Activated CD8-positive, alpha-beta T cell treated with anti-CD3 and anti-CD28 coated beads, Interleukin-2, amount 10 ng/mL, durations not matched to agents 7 days and 5 days (primary cell): ENCODE data around the gene ZCCHC9. TPM values are rescaled to one million over a fixed set of nuclear protein-coding genes. Genes with fewer than 3 reads are reported as not detected.
"Not testable (repeated sequence)": the region's sequence is repeated elsewhere in the genome, so short reads cannot be mapped to it uniquely, and the experiment has no call there.

ENCODE experiments used
- ATAC-seq: fragments of 150-1000 bp; cut with Tn5 transposase; one replicate; pipeline ENCODE4 v1.10.0; 2021; ENCODE audit warnings: moderate library complexity
- CTCF ChIA-PET: fragments of 350-600 bp; sonication (Branson Sonifier 250); formaldehyde crosslinking; loops from one replicate; lab custom pipeline; 2021; ENCODE audit warnings: antibody characterized with exemption; lab: Charles Lee
- POLR2A ChIA-PET: fragments of 350-600 bp; sonication (Branson Sonifier 250); formaldehyde crosslinking; loops from one replicate; lab custom pipeline; 2021; ENCODE audit warnings: antibody characterized with exemption; lab: Charles Lee
- DNase-seq: peaks from one replicate; pipeline ENCODE4 v3.0.0-alpha.2; 2020
- H3K27ac Mint-ChIP-seq: one replicate; pipeline ENCODE4 v1.8.0; 2021; ENCODE audit warnings: mild to moderate bottlenecking, mixed read lengths
- H3K27me3 Mint-ChIP-seq: one replicate; pipeline ENCODE4 v1.8.0; 2021; ENCODE audit warnings: low read depth, mixed read lengths
- H3K36me3 Mint-ChIP-seq: one replicate; pipeline ENCODE4 v1.8.0; 2021; ENCODE audit warnings: low read depth, mixed read lengths
- H3K4me1 Mint-ChIP-seq: one replicate; pipeline ENCODE4 v1.8.0; 2021; ENCODE audit warnings: low read depth, mixed read lengths
- H3K4me3 Mint-ChIP-seq: one replicate; pipeline ENCODE4 v1.8.0; 2021; ENCODE audit warnings: mild to moderate bottlenecking, mixed read lengths
- H3K9me3 Mint-ChIP-seq: one replicate; pipeline ENCODE4 v1.8.0; 2022; ENCODE audit warnings: mixed read lengths; ENCODE audit not compliant: insufficient read depth
- total RNA-seq, 2 experiments: library from RNA; stranded (reverse); gene quantifications; one replicate each; pipeline ENCODE4 v1.2.3, GENCODE V29; 2021

The ZCCHC9 gene
- total RNA-seq, 2 experiments from 2014 or later = 29.9 to 33.2 TPM

DNA sequence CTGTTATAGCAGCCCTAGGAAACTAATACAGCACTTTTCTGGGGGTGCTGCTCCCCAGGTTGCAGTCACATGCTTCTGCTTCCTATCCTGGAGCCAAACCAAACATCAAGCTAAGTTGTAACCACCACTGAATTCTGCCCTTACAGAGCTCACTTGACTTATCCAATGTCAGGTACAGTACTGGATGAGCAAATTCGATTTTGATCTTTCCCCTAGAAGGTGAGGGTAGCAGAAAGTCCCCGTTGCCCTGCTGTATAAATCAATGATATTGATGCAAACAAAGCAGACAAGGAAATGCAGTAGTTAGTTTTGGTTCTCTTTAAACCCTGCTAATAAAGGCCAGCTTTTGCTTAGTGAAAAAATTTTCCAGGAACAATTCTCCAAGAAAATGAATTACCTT lies 36.4 kb downstream of the ZCCHC9 start:
- peaks cover 2% of the 10 kb centered on the region for H3K4me1 Mint-ChIP-seq
- ATAC-seq (no peak), DNase-seq (no peak)
- ChIA-PET CTCF (no interaction called here), POLR2A (no interaction called here)
- no peak overlapping the region for H3K27ac Mint-ChIP-seq
- H3K4me3 Mint-ChIP-seq = no peak overlapping the region
- peaks cover 5% of the 10 kb centered on the region for H3K9me3 Mint-ChIP-seq
- no peaks in the 10 kb centered on the region for H3K27me3 Mint-ChIP-seq
- no peaks in the 10 kb centered on the region for H3K36me3 Mint-ChIP-seq

DNA sequence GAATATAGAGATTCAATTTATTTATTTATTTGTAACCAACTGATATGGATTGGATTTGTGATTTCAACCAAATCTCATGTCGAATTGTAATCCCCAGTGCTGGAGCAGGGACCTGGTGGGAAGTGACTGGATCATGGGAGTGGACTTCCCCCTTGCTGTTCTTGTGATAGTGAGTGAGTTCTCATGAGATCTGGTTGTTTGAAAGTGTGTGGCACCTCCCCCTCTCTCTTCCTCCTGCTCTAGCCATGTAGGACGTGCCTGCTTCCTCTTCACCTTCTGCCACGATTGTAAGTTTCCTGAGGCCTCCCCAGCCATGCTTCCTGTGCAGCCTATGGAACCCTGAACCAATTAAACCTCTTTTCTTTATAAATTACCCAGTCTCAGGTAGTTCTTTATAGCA lies 36.8 kb downstream of the ZCCHC9 start:
- ATAC-seq, H3K27ac Mint-ChIP-seq, H3K4me1 Mint-ChIP-seq, DNase-seq, H3K36me3 Mint-ChIP-seq, POLR2A ChIA-PET, H3K4me3 Mint-ChIP-seq, CTCF ChIA-PET, H3K27me3 Mint-ChIP-seq, H3K9me3 Mint-ChIP-seq: not testable (repeated sequence)

DNA sequence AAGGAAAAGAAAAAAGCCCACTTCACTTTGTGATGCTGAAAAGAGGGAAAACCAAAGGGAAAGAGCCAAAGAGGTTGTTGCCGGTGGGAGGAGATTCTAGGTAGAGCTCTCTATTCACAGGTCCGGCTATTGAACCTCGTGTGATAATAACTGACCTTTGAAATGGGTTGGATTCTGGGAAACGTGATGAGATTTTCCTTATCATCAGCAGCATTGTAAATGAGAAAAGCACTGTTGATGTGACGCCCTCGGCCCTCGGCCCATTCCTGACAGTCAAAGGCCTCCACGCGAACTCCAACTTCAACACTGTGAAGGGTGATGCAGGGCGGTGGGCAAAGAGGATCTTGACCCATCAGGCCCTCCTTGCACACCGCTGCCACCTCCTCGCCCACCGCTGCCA lies 43.3 kb downstream of the ZCCHC9 start:
- ChIA-PET CTCF (no interaction called here), POLR2A (no interaction called here)
- no peaks in the 10 kb centered on the region for H3K9me3 Mint-ChIP-seq
- no peaks in the 10 kb centered on the region for H3K27me3 Mint-ChIP-seq
- H3K36me3 Mint-ChIP-seq = no peaks in the 10 kb centered on the region
- H3K27ac Mint-ChIP-seq = no peak overlapping the region
- ATAC-seq (no peak), DNase-seq (no peak)
- no peaks in the 10 kb centered on the region for H3K4me1 Mint-ChIP-seq
- no peak overlapping the region for H3K4me3 Mint-ChIP-seq

DNA sequence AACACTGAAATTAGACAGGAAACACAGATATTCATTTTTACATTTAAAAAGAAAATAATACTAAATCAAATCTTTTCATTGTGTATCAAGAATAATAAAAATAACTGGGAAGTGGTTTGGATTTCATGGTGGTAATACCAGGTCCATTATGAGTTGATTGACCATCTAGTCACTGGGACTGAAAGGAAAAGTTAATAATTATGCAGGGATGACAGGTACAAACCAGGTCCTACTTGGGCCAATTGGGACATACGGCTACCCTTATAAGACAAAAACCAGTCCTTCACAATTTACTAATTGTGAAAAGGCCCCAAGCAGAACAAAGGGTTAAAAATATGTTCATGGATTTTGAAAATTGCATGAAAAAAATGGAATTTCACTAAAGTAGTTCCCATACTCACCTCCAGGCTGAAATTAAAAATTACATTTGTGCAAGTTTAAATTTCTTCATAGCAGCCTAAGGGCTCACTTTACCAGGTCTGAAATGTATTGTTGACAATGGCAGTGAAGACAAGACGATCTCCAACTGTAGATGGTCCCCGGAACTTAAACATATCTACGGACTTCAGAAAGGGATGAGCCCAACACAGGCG lies 44.1 kb downstream of the ZCCHC9 start:
- H3K27ac Mint-ChIP-seq = no peak overlapping the region
- CTCF ChIA-PET = no interaction called here

DNA sequence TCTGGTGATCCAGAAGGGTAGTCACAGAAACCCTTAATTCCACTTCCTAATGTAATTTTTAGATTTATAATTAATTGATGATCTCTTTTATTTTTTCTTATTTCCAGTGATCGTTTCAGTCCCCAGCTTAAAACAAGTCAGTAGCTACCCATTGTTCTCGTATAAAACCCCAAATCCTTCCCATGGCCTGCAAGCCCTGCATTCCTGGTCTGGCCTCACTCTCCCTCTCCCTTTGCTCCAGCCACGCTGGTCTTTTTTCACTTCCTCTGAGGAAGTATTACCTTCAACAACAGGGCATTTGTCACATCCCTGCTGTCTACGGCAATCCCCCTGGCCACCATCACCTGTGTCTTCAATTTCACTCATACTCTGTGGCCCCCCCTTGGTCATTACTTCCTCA lies 47.8 kb downstream of the ZCCHC9 start:
- H3K27ac Mint-ChIP-seq = no peak overlapping the region
- peaks cover 9% of the 10 kb centered on the region for H3K27me3 Mint-ChIP-seq
- no peaks in the 10 kb centered on the region for H3K9me3 Mint-ChIP-seq
- no peak overlapping the region for H3K4me3 Mint-ChIP-seq
- DNase-seq = no peak
- no peak for ATAC-seq
- H3K4me1 Mint-ChIP-seq = no peaks in the 10 kb centered on the region
- ChIA-PET CTCF (no interaction called here), POLR2A (no interaction called here)
- H3K36me3 Mint-ChIP-seq = no peaks in the 10 kb centered on the region

More for the DNA sequence above, 44.1 kb downstream of the ZCCHC9 start:
- Mint-ChIP-seq H3K4me1 (no peaks in the 10 kb centered on the region), H3K9me3 (no peaks in the 10 kb centered on the region), H3K36me3 (no peaks in the 10 kb centered on the region), H3K4me3 (no peak overlapping the region), H3K27me3 (no peaks in the 10 kb centered on the region)
- DNase-seq = no peak
- no peak for ATAC-seq
- POLR2A ChIA-PET = no interaction called here

DNA sequence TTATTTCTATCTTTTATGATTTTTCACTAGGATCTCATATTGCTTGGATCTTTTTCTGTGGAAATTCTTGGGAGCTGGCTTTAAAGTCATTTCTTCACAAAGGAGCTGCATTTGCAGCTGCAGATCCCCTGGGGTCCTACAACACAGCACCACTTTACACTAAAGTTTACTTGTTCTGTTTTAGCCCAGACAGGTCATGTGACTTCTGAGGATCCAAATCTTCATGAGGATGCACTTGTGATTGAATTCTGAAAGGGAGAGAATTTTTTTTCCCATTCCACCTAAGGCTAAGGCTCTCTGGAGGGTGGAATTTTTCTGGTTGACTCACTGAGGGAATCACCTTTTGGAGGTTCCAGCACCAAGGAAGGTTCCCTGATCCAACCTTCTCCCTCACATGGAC lies 49.1 kb downstream of the ZCCHC9 start:
- Mint-ChIP-seq H3K4me3 (no peak overlapping the region), H3K27ac (no peak overlapping the region), H3K4me1 (no peaks in the 10 kb centered on the region), H3K27me3 (peaks cover 9% of the 10 kb centered on the region), H3K36me3 (no peaks in the 10 kb centered on the region), H3K9me3 (no peaks in the 10 kb centered on the region)
- ATAC-seq (no peak), DNase-seq (no peak)
- ChIA-PET CTCF (no interaction called here), POLR2A (no interaction called here)

DNA sequence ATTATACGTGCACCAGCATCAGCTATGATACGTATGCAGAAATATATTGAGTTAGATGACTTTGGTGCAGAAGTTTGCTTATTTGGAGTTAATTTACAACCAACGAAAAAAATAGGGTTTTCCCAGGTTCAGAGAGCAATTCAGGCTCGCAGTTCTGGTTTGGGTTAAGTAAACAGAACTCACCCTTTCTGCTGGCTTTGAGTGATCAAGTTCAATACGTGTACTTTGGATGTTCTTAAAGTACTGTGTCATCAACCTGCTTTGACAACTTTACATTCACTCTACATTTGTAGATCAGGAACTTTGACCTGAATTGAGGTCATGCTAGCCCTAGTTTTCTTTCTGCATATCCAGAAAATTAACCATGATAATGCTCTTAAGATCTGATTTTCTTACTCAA lies 51.8 kb downstream of the ZCCHC9 start:
- Mint-ChIP-seq H3K4me1 (no peaks in the 10 kb centered on the region), H3K9me3 (no peaks in the 10 kb centered on the region), H3K27ac (no peak overlapping the region), H3K4me3 (no peak overlapping the region), H3K27me3 (peaks cover 9% of the 10 kb centered on the region), H3K36me3 (no peaks in the 10 kb centered on the region)
- ChIA-PET POLR2A (no interaction called here), CTCF (no interaction called here)
- ATAC-seq = no peak
- no peak for DNase-seq

DNA sequence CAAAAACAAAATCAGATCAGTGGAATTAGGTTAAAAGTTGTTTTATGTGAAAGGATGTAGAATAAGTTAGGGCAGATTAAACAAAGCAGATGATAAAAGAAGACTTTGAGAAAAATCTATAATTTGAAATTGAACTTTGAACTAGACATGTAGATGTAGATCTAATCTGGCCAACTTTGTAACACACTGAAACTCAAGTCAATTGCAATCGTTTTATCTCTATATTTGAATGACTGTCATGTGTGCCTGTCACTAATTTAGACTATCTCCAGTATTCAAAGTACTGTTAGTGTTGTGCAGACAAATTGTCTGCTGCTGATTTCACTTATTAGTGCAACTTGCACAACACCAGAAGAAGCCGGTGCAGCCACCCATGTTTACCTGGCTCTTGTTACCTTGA lies 52.7 kb downstream of the ZCCHC9 start:
- Mint-ChIP-seq H3K9me3 (no peaks in the 10 kb centered on the region), H3K4me1 (no peaks in the 10 kb centered on the region), H3K27ac (no peak overlapping the region), H3K36me3 (no peaks in the 10 kb centered on the region), H3K27me3 (peaks cover 11% of the 10 kb centered on the region), H3K4me3 (no peak overlapping the region)
- ChIA-PET CTCF (no interaction called here), POLR2A (no interaction called here)
- ATAC-seq = no peak
- no peak for DNase-seq

DNA sequence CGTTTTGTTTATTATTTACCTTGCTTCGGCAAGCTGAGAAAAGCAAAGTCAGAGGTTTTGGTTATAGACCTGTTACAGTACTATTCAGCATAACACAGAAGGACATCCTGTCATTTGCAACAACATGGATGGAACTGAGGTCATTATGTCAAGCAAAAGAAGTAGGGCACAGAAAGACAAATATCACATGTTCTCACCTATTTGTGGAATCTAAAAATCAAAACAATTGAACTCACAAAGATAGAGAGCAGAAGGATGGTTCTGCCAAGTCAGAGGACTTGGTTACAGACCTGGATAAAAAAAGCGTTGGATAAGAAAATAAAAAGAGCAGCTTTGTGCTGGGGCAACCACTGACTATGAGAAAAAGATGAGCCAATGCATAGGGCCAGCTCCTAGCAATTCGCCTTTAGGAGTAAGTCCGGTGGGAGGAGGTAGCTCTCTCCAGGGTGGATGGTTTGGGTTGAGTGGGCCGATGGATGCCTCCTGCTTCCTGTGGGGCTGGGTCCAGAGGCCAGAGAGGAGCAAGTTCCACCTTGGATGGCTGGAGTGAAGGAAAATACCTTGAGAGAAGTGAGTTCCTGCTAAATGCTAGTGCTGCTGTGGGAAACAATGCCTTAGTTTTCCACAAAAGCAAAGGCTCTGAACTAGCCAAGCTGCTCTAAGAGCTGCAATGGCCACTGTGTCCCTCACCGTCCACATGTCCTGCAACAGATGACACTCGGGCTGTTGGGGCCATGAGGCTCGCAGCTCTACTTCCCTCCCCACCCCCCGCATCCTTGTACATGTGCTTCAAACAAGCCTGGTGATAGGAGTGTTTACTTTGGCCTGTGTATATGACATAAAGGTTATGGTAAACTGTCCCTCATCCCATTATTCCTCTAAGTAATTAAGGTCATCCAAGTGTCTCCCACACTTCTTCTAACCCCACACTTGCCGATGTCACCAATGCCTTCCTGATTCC lies 54.2 kb downstream of the ZCCHC9 start:
- no peaks in the 10 kb centered on the region for H3K4me1 Mint-ChIP-seq
- H3K27ac Mint-ChIP-seq = no peak overlapping the region
- no peaks in the 10 kb centered on the region for H3K9me3 Mint-ChIP-seq
- DNase-seq (no peak), ATAC-seq (no peak)
- peaks cover 11% of the 10 kb centered on the region for H3K27me3 Mint-ChIP-seq
- ChIA-PET CTCF (no interaction called here), POLR2A (no interaction called here)
- no peaks in the 10 kb centered on the region for H3K36me3 Mint-ChIP-seq
- no peak overlapping the region for H3K4me3 Mint-ChIP-seq

DNA sequence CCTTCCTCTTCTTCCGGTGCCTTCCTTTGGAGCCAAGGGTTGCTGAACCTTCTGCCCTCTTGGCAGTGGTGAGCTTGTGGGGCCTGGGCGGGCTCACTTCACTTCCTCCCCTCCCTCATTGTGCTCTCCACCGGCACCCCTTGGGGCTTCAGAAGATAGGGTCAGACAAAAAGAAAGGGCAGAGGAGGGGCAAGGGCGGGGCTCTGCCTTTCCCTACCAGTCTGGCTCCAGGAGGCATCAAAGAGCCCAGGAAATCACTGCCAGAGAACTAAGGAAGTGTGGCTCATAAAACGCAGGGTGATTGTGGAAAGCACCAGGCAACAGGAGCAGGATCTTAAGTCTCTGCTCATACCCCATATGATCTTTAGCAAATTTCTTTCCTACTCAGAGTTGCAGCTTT lies 57.7 kb downstream of the ZCCHC9 start:
- Mint-ChIP-seq H3K4me3 (no peak overlapping the region), H3K36me3 (no peaks in the 10 kb centered on the region), H3K4me1 (no peaks in the 10 kb centered on the region)

DNA sequence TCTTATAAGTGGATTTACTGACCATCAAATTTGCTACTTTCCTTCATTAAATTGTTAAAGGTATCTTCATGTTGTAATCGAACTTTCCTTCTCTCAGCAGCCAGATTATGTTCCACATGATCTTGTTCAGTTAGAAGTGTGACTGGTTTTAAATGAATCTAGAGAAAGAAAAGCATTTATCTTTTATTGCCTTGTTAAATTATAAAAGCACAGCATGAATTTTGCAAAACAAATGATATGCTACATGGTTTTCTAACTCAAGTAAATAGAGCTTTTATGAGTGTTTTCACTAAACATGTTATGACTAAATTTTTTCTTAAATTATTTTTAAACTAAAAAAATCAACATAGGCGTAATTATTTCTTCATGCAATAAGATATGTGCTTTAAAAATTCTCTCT lies 58.5 kb downstream of the ZCCHC9 start:
- no peak for DNase-seq
- H3K4me3 Mint-ChIP-seq = no peak overlapping the region
- H3K27me3 Mint-ChIP-seq = peaks cover 2% of the 10 kb centered on the region
- ChIA-PET CTCF (no interaction called here), POLR2A (no interaction called here)
- H3K36me3 Mint-ChIP-seq = no peaks in the 10 kb centered on the region
- no peaks in the 10 kb centered on the region for H3K4me1 Mint-ChIP-seq
- no peak overlapping the region for H3K27ac Mint-ChIP-seq
- no peaks in the 10 kb centered on the region for H3K9me3 Mint-ChIP-seq
- ATAC-seq = no peak

More for the DNA sequence above, 57.7 kb downstream of the ZCCHC9 start:
- ChIA-PET CTCF (no interaction called here), POLR2A (no interaction called here)
- no peaks in the 10 kb centered on the region for H3K9me3 Mint-ChIP-seq
- DNase-seq (no peak), ATAC-seq (no peak)
- peaks cover 2% of the 10 kb centered on the region for H3K27me3 Mint-ChIP-seq
- no peak overlapping the region for H3K27ac Mint-ChIP-seq

DNA sequence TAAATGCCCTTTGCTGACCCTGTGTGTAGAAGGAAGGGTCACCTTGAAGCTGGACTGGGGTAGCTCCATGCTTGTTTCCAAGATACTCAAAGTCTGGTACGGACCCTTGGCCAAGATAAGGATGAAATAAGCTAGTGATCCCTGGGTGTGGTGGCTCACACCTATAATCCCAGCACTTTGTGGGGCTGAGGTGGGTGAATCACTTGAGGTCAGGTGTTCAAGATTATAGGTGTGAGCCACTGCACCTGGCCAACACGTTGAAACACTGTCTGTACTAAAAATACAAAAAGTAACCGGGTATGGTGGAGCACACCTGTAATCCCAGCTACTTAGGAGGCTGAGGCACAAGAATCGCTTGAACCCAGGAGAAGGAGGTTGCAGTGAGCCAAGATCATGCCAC lies 59.3 kb downstream of the ZCCHC9 start:
- DNase-seq = no peak
- no peaks in the 10 kb centered on the region for H3K36me3 Mint-ChIP-seq
- H3K4me3 Mint-ChIP-seq = no peak overlapping the region
- H3K9me3 Mint-ChIP-seq = no peaks in the 10 kb centered on the region
- H3K4me1 Mint-ChIP-seq = no peaks in the 10 kb centered on the region
- H3K27ac Mint-ChIP-seq = no peak overlapping the region
- POLR2A ChIA-PET = interaction anchor here (0.6 kb wide), 1 partner anchor 19 kb away, joined by 3 read pairs; no protein-coding TSS in a partner anchor
- peaks cover 2% of the 10 kb centered on the region for H3K27me3 Mint-ChIP-seq
- no peak for ATAC-seq
- CTCF ChIA-PET = no interaction called here
